CD8-positive, alpha-beta memory T cell (primary cell): ENCODE results near the gene FBXW7. TPM values are rescaled to one million over a fixed set of nuclear protein-coding genes. Genes with fewer than 3 reads are reported as not detected.
A peak's percentile ranks its signal among the peaks of the same experiment; 100 is the strongest.
"Not testable (repeated sequence)": the region's sequence is repeated elsewhere in the genome, so short reads cannot be mapped to it uniquely, and the experiment has no call there.

Experiments
- CTCF ChIA-PET: fragments of 350-600 bp; sonication (Branson Sonifier 250); formaldehyde crosslinking; loops from one replicate; lab custom pipeline; 2021; ENCODE audit warnings: antibody characterized with exemption; lab: Charles Lee
- POLR2A ChIA-PET: fragments of 350-600 bp; sonication (Branson Sonifier 250); formaldehyde crosslinking; loops from one replicate; lab custom pipeline; 2021; ENCODE audit warnings: antibody characterized with exemption; lab: Charles Lee
- DNase-seq, 5 donors: peaks; one replicate each; pipeline versions ENCODE4 v3.0.0 to v3.0.0-alpha.2; 2020 to 2022; ENCODE audit warnings: mixed read lengths in 1 of 5
- H3K27ac ChIP-seq: one replicate; pipeline ENCODE4 v1.7.0; 2013; ENCODE audit warnings: low read depth, mild to moderate bottlenecking, low read length, moderate library complexity
- H3K27me3 ChIP-seq: 2 replicates; pipeline ENCODE4 v1.7.0; 2013; ENCODE audit warnings: low read length, mild to moderate bottlenecking; ENCODE audit not compliant: insufficient read depth, poor library complexity, severe bottlenecking
- H3K36me3 ChIP-seq: 2 replicates; pipeline ENCODE4 v1.7.0; 2013; ENCODE audit warnings: mild to moderate bottlenecking, low read length, moderate library complexity; ENCODE audit not compliant: insufficient read depth
- H3K4me1 ChIP-seq: 2 replicates; pipeline ENCODE4 v1.7.0; 2013; ENCODE audit warnings: mild to moderate bottlenecking, low read length, moderate library complexity; ENCODE audit not compliant: insufficient read depth
- H3K4me3 ChIP-seq: 2 replicates; pipeline ENCODE4 v1.7.0; 2013; ENCODE audit warnings: mild to moderate bottlenecking, low read length
- H3K9me3 ChIP-seq: 2 replicates; pipeline ENCODE4 v1.7.0; 2013; ENCODE audit warnings: mild to moderate bottlenecking, low read length
- H3K27ac Mint-ChIP-seq, 8 donors: one replicate each; pipeline ENCODE4 v1.8.0; 2020 to 2021; ENCODE audit warnings: mixed read lengths in 8 of 8, mild to moderate bottlenecking in 6 of 8, inconsistent platforms in 3 of 8, moderate library complexity in 3 of 8
- H3K27me3 Mint-ChIP-seq, 2 donors: one replicate each; pipeline ENCODE4 v1.8.0; 2020 to 2021; ENCODE audit warnings: mixed read lengths in 2 of 2, mild to moderate bottlenecking in 1 of 2, moderate library complexity in 1 of 2
- H3K36me3 Mint-ChIP-seq, 3 donors: one replicate each; pipeline ENCODE4 v1.8.0; 2020 to 2021; ENCODE audit warnings: mixed read lengths in 3 of 3, inconsistent platforms in 1 of 3, mild to moderate bottlenecking in 1 of 3
- H3K4me1 Mint-ChIP-seq, 3 donors: one replicate each; pipeline ENCODE4 v1.8.0; 2020 to 2021; ENCODE audit warnings: mixed read lengths in 3 of 3, inconsistent platforms in 1 of 3, mild to moderate bottlenecking in 1 of 3
- H3K4me3 Mint-ChIP-seq, 7 donors: one replicate each; pipeline ENCODE4 v1.8.0; 2020 to 2021; ENCODE audit warnings: mixed read lengths in 7 of 7, mild to moderate bottlenecking in 6 of 7, moderate library complexity in 4 of 7, inconsistent platforms in 2 of 7
- H3K9me3 Mint-ChIP-seq, 5 donors: one replicate each; pipeline ENCODE4 v1.8.0; 2020 to 2022; ENCODE audit warnings: mixed read lengths in 5 of 5, mild to moderate bottlenecking in 3 of 5, moderate library complexity in 2 of 5, inconsistent platforms in 1 of 5
- polyA plus RNA-seq: library from polyadenylated mRNA; unstranded; fragments of 300-500 nt; fragmentation: Illumina TruSeq; gene quantifications from one replicate; pipeline ENCODE4 v1.2.3, GENCODE V29; 2021
- total RNA-seq, 2 experiments: library from RNA; stranded (reverse); gene quantifications; one replicate each; pipeline ENCODE4 v1.2.3, GENCODE V29; 2021

Gene FBXW7
- total and polyA plus RNA-seq, 3 experiments from 2014 or later: 42.7 to 54.3 (median 46.6) TPM

DNA sequence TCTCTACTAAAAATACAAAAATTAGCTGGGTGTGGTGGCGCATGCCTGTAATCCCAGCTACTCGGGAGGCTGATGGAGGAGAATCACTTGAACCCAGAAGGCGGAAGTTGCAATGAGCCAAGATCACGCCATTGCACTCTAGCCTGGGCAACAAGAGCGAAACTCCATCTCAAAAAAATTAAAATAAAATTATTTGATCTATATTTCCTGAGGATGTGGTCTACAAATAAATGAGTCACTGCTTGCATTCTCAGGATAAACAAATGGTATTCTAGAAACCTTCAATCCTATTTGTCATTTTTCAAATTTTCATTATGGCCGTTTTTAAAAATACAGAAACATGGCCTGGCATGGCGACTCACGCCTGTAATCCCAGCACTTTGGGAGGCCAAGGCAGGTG lies 8.6 kb upstream of the FBXW7 start:
- H3K27ac ChIP-seq, H3K36me3 Mint-ChIP-seq, H3K4me3 ChIP-seq, H3K9me3 Mint-ChIP-seq, H3K27me3 Mint-ChIP-seq, H3K36me3 ChIP-seq, H3K9me3 ChIP-seq, H3K27me3 ChIP-seq: not testable (repeated sequence)
- peak in 1 of 5 donors; percentile 13 for DNase-seq
- peaks cover 19 to 51% (median 24%) of the 10 kb centered on the region in 3 donors for H3K4me1 Mint-ChIP-seq
- H3K4me3 Mint-ChIP-seq: peak overlapping the region in 4 of 7 donors; percentile 10 to 36 (median 22)
- ChIA-PET CTCF (interaction anchor here (1.2 to 2.1 kb wide), 2 partner anchors 9 kb away, joined by 4 to 7 read pairs; partner anchors contain the start of gene FBXW7), POLR2A (interaction anchor here (0.6 to 1.6 kb wide), 4 partner anchors 8 to 45 kb away, joined by 3 to 9 read pairs (median 6); no protein-coding TSS in a partner anchor)
- H3K27ac Mint-ChIP-seq: peak overlapping the region in 6 of 8 donors; percentile 11 to 75 (median 61)
- peaks cover 17% of the 10 kb centered on the region for H3K4me1 ChIP-seq

DNA sequence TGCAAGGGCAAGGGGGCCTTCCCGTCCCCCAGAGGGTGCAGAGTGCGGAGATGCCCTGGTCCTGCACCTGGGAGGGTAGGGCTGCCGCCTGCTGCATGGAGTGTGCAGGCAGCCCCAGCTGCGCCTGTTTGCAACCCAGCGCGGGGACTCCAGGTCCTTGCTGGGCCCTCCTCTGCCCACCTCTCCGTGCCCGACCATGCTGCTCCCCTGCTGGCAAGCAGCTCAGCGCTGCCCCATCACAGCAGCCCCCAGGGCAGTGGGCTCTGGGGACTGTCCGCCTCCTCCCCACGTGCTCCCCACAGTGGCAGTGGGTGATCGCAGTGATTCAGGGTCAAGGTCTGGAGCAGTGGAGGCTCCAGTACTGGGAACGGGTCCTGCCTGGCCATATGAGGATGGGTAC lies 5.0 kb upstream of the FBXW7 start:
- Histone ChIP-seq H3K36me3 (no peaks in the 10 kb centered on the region), H3K27ac (no peak overlapping the region), H3K4me1 (peaks cover 42% of the 10 kb centered on the region), H3K27me3 (no peaks in the 10 kb centered on the region), H3K9me3 (no peaks in the 10 kb centered on the region), H3K4me3 (no peak overlapping the region)
- ChIA-PET POLR2A (no interaction called here), CTCF (no interaction called here)
- no peak for DNase-seq
- H3K36me3 Mint-ChIP-seq: peaks cover 0 to 21% (median 1%) of the 10 kb centered on the region in 3 donors
- no peaks in the 10 kb centered on the region for H3K9me3 Mint-ChIP-seq
- peak overlapping the region in 1 of 8 donors; percentile 47 for H3K27ac Mint-ChIP-seq
- no peak overlapping the region for H3K4me3 Mint-ChIP-seq
- peaks cover 0 to 4% of the 10 kb centered on the region in 2 donors for H3K27me3 Mint-ChIP-seq
- H3K4me1 Mint-ChIP-seq: peaks cover 46 to 69% (median 48%) of the 10 kb centered on the region in 3 donors

DNA sequence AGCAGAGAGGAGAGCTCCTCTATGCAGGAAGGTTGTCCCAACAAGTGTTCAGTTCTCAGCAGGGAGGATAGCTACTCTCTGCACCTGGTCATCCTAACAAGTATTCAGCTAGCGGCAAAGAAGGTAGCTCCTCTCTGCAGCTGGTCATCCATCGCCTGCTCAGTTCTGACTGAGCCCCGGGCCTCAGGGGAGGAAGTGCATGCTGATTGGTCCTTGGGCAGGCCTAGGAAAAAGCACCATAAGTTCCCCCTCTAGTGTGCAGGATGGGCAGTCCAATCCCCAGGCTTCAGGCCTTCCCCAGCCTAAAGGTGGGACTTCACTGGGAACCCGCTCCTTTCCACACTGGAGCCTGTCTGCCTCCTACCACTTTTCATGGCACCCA lies 4.4 kb upstream of the FBXW7 start:
- H3K27ac Mint-ChIP-seq: peak overlapping the region in 5 of 8 donors; percentile 45 to 84 (median 57)
- peaks cover 44 to 65% (median 45%) of the 10 kb centered on the region in 3 donors for H3K4me1 Mint-ChIP-seq
- H3K4me3 Mint-ChIP-seq: peak overlapping the region in 1 of 7 donors; percentile 35
- H3K36me3 Mint-ChIP-seq: peaks cover 0 to 23% (median 1%) of the 10 kb centered on the region in 3 donors
- Histone ChIP-seq H3K4me1 (peaks cover 39% of the 10 kb centered on the region), H3K27ac (no peak overlapping the region), H3K36me3 (no peaks in the 10 kb centered on the region), H3K4me3 (no peak overlapping the region), H3K27me3 (no peaks in the 10 kb centered on the region), H3K9me3 (no peaks in the 10 kb centered on the region)
- peaks cover 0 to 5% of the 10 kb centered on the region in 2 donors for H3K27me3 Mint-ChIP-seq
- DNase-seq: no peak
- ChIA-PET POLR2A (no interaction called here), CTCF (interaction anchor here (6.9 kb wide), 1 partner anchor 38 kb away, joined by 40 read pairs; no protein-coding TSS in a partner anchor)
- no peaks in the 10 kb centered on the region for H3K9me3 Mint-ChIP-seq

DNA sequence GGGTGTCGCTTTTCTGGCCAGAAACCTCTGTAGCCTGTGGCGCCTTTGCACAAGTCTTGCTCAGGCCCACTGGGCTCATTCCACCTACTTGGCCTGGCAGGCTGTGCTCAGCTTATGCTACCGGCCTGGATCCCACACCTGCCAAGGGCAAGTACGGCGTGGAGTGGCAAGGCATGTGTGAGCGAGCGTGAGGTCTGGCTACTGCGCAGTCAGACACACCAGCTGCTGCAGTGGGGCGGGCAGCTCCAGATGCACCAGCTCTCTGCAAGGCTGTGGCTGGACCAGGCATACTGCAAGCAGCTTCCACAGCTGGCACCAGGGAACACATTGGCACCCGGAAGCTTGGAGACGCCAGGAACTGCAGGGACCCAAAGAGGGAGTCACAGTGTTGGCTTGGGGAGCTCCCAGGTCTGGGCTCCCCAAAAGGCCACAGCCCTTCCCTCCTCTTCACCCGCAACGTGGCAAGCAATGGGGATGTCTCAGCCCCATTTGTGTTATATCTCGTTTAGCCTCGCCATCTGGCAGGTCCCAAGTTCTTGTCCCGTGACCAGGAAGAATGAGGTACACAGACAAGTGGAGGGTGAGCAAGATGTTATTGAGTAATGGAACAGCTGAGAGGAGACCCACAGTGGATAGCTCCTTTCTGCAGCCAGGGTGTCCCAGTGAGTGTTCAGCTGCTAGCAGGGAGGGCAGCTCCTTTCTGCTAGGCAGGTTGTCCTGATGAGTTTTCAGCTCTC lies 3.8 kb upstream of the FBXW7 start:
- no peak overlapping the region for H3K27ac ChIP-seq
- H3K9me3 Mint-ChIP-seq: no peaks in the 10 kb centered on the region
- H3K4me1 Mint-ChIP-seq: peaks cover 40 to 60% (median 43%) of the 10 kb centered on the region in 3 donors
- H3K9me3 ChIP-seq: no peaks in the 10 kb centered on the region
- no peak for DNase-seq
- no peaks in the 10 kb centered on the region for H3K36me3 ChIP-seq
- H3K27me3 ChIP-seq: no peaks in the 10 kb centered on the region
- ChIA-PET CTCF (interaction anchor here (1.7 to 6.9 kb wide), 2 partner anchors 16 to 37 kb away, joined by 7 to 40 read pairs; no protein-coding TSS in a partner anchor), POLR2A (no interaction called here)
- peak overlapping the region in 6 of 8 donors; percentile 57 to 99 (median 78) for H3K27ac Mint-ChIP-seq
- peaks cover 0 to 5% of the 10 kb centered on the region in 2 donors for H3K27me3 Mint-ChIP-seq
- H3K36me3 Mint-ChIP-seq: peaks cover 0 to 25% (median 1%) of the 10 kb centered on the region in 3 donors
- H3K4me3 Mint-ChIP-seq: peak overlapping the region in 3 of 7 donors; percentile 35 to 50 (median 50)
- H3K4me3 ChIP-seq: no peak overlapping the region
- peaks cover 34% of the 10 kb centered on the region for H3K4me1 ChIP-seq

DNA sequence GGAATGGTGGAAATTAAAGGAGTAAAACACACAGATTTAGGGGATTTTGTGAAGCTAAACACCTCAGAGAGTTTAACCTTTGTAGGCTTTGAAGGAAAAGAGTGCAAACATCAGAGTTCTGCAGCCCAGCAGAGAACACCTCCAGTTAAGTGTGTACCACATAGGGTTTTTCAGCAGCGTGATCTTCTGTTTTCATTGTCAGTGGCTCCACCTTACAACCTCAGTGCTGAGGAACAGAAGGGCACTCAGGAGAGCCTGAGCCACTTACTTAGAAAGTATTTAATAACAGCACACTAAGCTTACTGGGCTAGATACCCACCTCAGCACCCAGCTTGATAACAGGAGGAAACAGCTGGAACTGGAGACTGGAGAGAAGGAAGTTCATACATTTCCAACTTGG lies 2.0 kb upstream of the FBXW7 start:
- Histone ChIP-seq H3K9me3 (no peaks in the 10 kb centered on the region), H3K4me3 (peak overlapping the region; percentile 94), H3K4me1 (peaks cover 41% of the 10 kb centered on the region), H3K27ac (peak overlapping the region; percentile 98), H3K27me3 (no peaks in the 10 kb centered on the region), H3K36me3 (no peaks in the 10 kb centered on the region)
- H3K9me3 Mint-ChIP-seq: no peaks in the 10 kb centered on the region
- POLR2A ChIA-PET: interaction anchor here (0.6 to 3.8 kb wide), 3 partner anchors 8 to 141 kb away, joined by 6 to 41 read pairs (median 22); partner anchors contain the start of gene TMEM154
- peaks cover 56 to 62% (median 56%) of the 10 kb centered on the region in 3 donors for H3K4me1 Mint-ChIP-seq
- H3K36me3 Mint-ChIP-seq: peaks cover 0 to 33% (median 1%) of the 10 kb centered on the region in 3 donors
- no peak for DNase-seq
- peak overlapping the region; percentile 96 to 100 (median 99) for H3K27ac Mint-ChIP-seq
- CTCF ChIA-PET: interaction anchor here (0.6 to 6.9 kb wide), 4 partner anchors 18 to 104 kb away, joined by 3 to 40 read pairs (median 8); no protein-coding TSS in a partner anchor
- H3K27me3 Mint-ChIP-seq: peaks cover 0 to 7% of the 10 kb centered on the region in 2 donors
- peak overlapping the region; percentile 89 to 98 (median 94) for H3K4me3 Mint-ChIP-seq

DNA sequence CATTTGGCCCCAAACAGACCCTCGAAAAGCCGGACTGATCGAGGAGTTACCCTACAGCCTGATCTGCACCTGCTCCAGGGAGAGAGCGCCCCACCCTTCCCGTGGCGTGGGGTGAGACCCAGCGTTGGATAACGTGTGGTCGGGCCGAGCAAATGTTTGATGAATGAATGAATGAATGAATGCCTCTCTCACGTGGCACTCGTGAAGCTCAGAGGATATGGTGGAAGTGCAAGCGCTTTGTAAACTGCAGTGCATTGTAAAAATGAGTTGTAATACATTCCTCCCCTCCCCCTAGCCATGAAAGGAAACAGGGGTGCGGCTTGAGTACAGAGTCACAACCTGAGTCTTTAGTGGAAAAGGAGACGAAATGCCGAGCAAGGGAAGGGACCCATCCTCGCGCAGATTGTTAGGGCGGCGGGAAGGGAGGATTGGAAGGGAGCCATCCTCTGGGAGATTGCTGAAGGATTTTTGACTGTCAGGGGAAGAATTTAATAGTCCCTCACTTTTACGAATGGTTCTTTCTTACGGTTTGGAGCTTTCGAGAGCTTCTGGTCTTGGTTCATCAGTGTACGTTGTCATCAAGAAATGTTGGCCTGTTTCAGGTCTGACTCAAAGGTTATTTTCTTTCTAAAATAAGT lies 772 bp upstream of the FBXW7 start:
- H3K36me3 Mint-ChIP-seq: peaks cover 0 to 40% (median 7%) of the 10 kb centered on the region in 3 donors
- peaks cover 0 to 7% of the 10 kb centered on the region in 2 donors for H3K27me3 Mint-ChIP-seq
- H3K9me3 Mint-ChIP-seq: no peaks in the 10 kb centered on the region
- Histone ChIP-seq H3K27ac (peak overlapping the region; percentile 98), H3K27me3 (no peaks in the 10 kb centered on the region), H3K4me1 (peaks cover 46% of the 10 kb centered on the region), H3K4me3 (peak overlapping the region; percentile 94), H3K36me3 (no peaks in the 10 kb centered on the region), H3K9me3 (no peaks in the 10 kb centered on the region)
- peak overlapping the region; percentile 89 to 98 (median 94) for H3K4me3 Mint-ChIP-seq
- H3K4me1 Mint-ChIP-seq: peaks cover 64 to 68% (median 67%) of the 10 kb centered on the region in 3 donors
- H3K27ac Mint-ChIP-seq: peak overlapping the region; percentile 96 to 100 (median 99)
- peak in 4 of 5 donors; percentile 68 to 85 (median 82) for DNase-seq
- POLR2A ChIA-PET: interaction anchor here (0.6 to 3.8 kb wide), 16 partner anchors 8 to 436 kb away, joined by 3 to 41 read pairs (median 5); partner anchors contain the start of gene TMEM154
- CTCF ChIA-PET: interaction anchor here (1.0 to 6.9 kb wide), 9 partner anchors 15 to 199 kb away, joined by 3 to 40 read pairs (median 6); no protein-coding TSS in a partner anchor

DNA sequence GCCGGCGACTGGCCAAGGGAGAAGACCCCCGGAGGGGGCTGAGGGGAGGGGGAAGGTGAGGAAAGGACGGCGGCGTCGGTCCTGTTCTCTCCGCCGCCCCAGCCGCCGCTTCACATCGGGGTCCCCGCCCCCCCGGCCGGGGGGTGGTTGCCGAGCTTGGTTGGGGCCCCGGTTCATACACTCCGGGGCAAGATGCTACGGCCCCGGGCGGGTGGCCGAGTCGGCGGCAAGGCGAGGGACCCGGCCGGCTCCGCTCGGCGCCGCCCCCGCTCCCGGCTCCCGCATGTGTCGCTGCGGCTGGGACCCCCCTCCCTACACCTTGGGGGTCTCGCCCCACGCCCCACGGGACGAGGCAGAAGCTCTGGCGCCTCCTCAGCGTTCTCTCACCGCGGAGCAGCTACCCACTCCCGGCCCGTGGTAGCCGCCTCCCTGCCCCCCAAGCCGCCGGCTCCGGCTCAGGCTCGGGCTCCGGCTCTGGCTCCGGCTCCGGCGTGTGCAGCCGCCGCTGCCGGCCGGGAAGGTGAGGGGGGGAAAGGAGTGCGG lies 461 bp downstream of the FBXW7 start:
- no peaks in the 10 kb centered on the region for H3K9me3 ChIP-seq
- no peaks in the 10 kb centered on the region for H3K36me3 ChIP-seq
- DNase-seq: peak in 3 of 5 donors; percentile 12 to 66 (median 18)
- Mint-ChIP-seq H3K27ac (peak overlapping the region in 7 of 8 donors; percentile 96 to 100 (median 99)), H3K4me3 (peak overlapping the region; percentile 89 to 98 (median 96)), H3K9me3 (no peaks in the 10 kb centered on the region), H3K4me1 (peaks cover 73 to 80% (median 76%) of the 10 kb centered on the region in 3 donors), H3K36me3 (peaks cover 0 to 47% (median 7%) of the 10 kb centered on the region in 3 donors), H3K27me3 (peaks cover 0 to 7% of the 10 kb centered on the region in 2 donors)
- H3K4me3 ChIP-seq: peak overlapping the region; percentile 78
- peaks cover 58% of the 10 kb centered on the region for H3K4me1 ChIP-seq
- ChIA-PET POLR2A (interaction anchor here (0.6 to 3.8 kb wide), 11 partner anchors 9 to 435 kb away, joined by 3 to 41 read pairs (median 4); partner anchors contain the start of gene TMEM154), CTCF (interaction anchor here (0.8 to 6.9 kb wide), 9 partner anchors 8 to 200 kb away, joined by 3 to 40 read pairs (median 5); no protein-coding TSS in a partner anchor)
- peak overlapping the region; percentile 80 for H3K27ac ChIP-seq
- H3K27me3 ChIP-seq: no peaks in the 10 kb centered on the region
